Stimulated activated CD4-positive, alpha-beta T cell treated with anti-CD3 and anti-CD28 coated beads, Interleukin-4, amount 100 ng/mL, for 1 hour (primary cell): ENCODE data around the gene ULBP1.
"Not testable (repeated sequence)": the region's sequence is repeated elsewhere in the genome, so short reads cannot be mapped to it uniquely, and the experiment has no call there.

Experiments
- DNase-seq: peaks from one replicate; pipeline ENCODE4 v3.0.0-alpha.2; 2020

ULBP1 gene

GRCh38 chr6:150008588-150008987 lies 44.8 kb downstream of the ULBP1 start:
- DNase-seq: peak; percentile 53

GRCh38 chr6:150012846-150013784 lies 49.4 kb downstream of the ULBP1 start:
- DNase-seq: not testable (repeated sequence)

- not testable (repeated sequence) for DNase-seq
Observed at GRCh38 chr6:150013785-150014622, 50.3 kb downstream of the ULBP1 start.

DNA sequence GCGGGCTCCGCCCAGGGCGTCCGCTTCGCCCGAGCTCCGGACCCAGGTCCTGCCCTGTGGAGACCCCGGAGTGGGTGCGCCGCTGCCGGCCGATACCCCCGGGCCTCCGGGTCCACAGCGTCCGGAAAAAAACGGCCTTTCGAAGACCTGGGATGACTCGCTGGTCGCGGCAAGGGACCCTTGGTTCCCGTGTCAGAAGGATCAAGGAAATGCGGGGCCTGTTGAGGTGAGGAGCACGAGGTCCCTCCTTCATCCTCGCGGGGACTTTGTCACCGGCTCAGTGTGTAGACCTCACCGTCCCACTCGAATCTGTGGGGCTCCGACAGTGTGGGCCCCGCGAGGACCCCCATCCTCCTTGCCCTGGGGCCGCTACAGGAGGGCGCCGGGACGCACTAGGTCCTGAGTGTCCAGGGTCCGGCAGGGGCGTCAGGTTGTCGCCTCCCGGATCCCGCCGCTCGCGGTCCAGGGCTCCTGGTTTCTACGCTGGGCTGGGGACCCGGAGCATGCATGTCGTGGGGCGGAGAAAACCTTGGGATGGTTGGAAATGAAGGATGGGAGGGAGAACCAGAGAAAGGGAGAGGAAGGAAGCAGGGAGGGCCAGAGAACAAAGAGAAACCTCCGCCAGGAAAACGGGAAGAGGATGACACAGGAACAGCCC lies 51.0 kb downstream of the ULBP1 start:
- not testable (repeated sequence) for DNase-seq

GRCh38 chr6:150015281-150016001 lies 51.7 kb downstream of the ULBP1 start:
- DNase-seq: not testable (repeated sequence)

GRCh38 chr6:150016324-150017185 lies 52.8 kb downstream of the ULBP1 start:
- no peak for DNase-seq

DNA sequence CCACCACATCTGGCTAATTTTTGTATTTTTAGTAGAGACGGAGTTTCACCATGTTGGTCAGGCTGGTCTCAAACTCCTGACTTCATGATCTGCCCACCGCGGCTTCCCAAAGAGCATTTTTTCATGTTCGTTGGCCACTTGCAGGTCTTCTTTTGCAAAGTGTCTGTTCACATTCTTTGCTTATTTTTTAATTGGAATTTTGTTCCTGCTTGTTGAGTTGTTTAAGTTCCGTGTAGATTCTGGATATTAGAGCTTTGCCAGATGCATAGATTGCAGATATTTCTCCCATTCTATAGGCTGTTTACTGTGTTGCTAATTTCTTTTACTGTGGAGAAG lies 53.4 kb downstream of the ULBP1 start:
- not testable (repeated sequence) for DNase-seq

GRCh38 chr6:150018846-150019580 lies 55.3 kb downstream of the ULBP1 start:
- DNase-seq: no peak

DNA sequence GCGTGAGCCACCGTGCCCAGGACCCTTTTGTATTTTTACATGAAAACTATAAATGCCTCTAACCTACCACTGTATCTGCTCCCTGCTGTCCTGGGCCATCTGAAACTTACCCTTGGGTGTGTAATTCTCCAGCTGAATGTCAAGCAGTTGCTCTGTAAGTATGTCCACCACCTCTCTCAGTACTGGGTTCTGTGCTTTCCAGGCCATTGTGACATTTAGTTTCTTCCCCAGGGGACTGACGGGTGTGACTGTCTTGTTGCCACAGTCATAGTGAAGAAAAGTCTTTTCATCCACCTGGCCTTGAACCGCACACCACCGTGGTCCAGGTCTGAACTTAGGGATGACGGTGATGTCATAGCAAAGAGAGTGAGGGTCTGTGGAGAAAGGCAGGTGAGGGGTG lies 58.1 kb downstream of the ULBP1 start:
- DNase-seq: not testable (repeated sequence)
